Left lung (tissue), 10 donors: ENCODE measurements around the gene NXF1. TPM values are rescaled to one million over a fixed set of nuclear protein-coding genes. Genes with fewer than 3 reads are reported as not detected.
"Not testable (repeated sequence)": the region's sequence is repeated elsewhere in the genome, so short reads cannot be mapped to it uniquely, and the experiment has no call there.

Experiments
- ATAC-seq: fragments of 200-7000 bp; cut with Tn5 transposase; one replicate; pipeline ENCODE4 v1.9.1; 2020; ENCODE audit warnings: moderate library complexity
- DNase-seq, 4 donors: peaks; one replicate each; pipeline ENCODE4 v3.0.0-alpha.2; 2013 to 2020
- H3K27ac ChIP-seq, 2 donors: fragments of 200-600 bp; sonication (generic) in 1 of 2; one replicate each; pipeline versions ENCODE4 v1.5.0 to v1.8.0; 2020 to 2021
- H3K27me3 ChIP-seq, 2 donors: fragments of 200-600 bp; sonication (generic) in 1 of 2; one replicate each; pipeline versions ENCODE4 v1.5.0 to v1.8.0; 2020 to 2021
- H3K36me3 ChIP-seq, 2 donors: fragments of 200-600 bp; sonication (generic) in 1 of 2; one replicate each; pipeline versions ENCODE4 v1.5.0 to v1.8.0; 2020 to 2021
- H3K4me1 ChIP-seq, 2 donors: fragments of 200-600 bp; one replicate each; pipeline ENCODE4 v1.8.0; 2021
- H3K4me3 ChIP-seq, 2 donors: fragments of 200-600 bp; sonication (generic) in 1 of 2; one replicate each; pipeline versions ENCODE4 v1.5.0 to v1.8.0; 2020 to 2021; ENCODE audit warnings: mild to moderate bottlenecking in 1 of 2
- H3K9me3 ChIP-seq, 2 donors: fragments of 200-600 bp; sonication (generic) in 1 of 2; one replicate each; pipeline versions ENCODE4 v1.5.0 to v1.8.0; 2020 to 2021
- CTCF ChIP-seq, 2 donors: fragments of 200-600 bp; sonication (generic) in 1 of 2; IDR thresholded peaks; one replicate each; pipeline versions ENCODE4 v1.5.0 to v1.8.0; 2021; ENCODE audit warnings: antibody characterized with exemption in 2 of 2
- intact Hi-C, 2 donors: fragments of 100-400 bp; cut with DNase I; formaldehyde crosslinking; loops; one replicate each; pipeline versions ENCODE4 v1.11.2 to v1.14.2; 2022
- microRNA-seq, 2 donors: library from miRNA; unstranded; fragments of <30 nt; microRNA quantifications; one replicate each; pipeline ENCODE4, GENCODE V29; 2019
- polyA plus RNA-seq, 6 donors: library from polyadenylated mRNA; unstranded; fragments of 120-200 nt; gene quantifications; one replicate each; pipeline ENCODE4 v1.2.1, GENCODE V29; 2013; ENCODE audit not compliant: insufficient read length in 6 of 6
- total RNA-seq, 2 donors: library from RNA; stranded (reverse); fragmentation: NEBNext Ultra II Directional; extraction: Animal tissue kit (Norgen Biotek cat#: 25700); gene quantifications; one replicate each; pipeline ENCODE4 v1.2.1, GENCODE V29; 2021
- donor health status: DM: no; HTN: yes; CAD: no.
- donor health status: DM: no; HTN: no; CAD: no.

NXF1 gene
- total and polyA plus RNA-seq, 8 donors: 67.8 to 157 (median 128) TPM

- H3K27me3 ChIP-seq: no peaks in the 10 kb centered on the region
- no peak overlapping the region for H3K4me3 ChIP-seq
- H3K9me3 ChIP-seq: no peaks in the 10 kb centered on the region
- peaks cover 0 to 13% of the 10 kb centered on the region in 2 donors for H3K36me3 ChIP-seq
- H3K27ac ChIP-seq: no peak overlapping the region
- TF ChIP-seq CTCF (IDR thresholded peaks at IDR 0.05): no peak
- H3K4me1 ChIP-seq: peaks cover 9 to 26% of the 10 kb centered on the region in 2 donors
- intact Hi-C loops: no loop called here
- no peak for ATAC-seq
- DNase-seq: no peak
Measured at GRCh38 chr11:62752177-62752785, 53.0 kb downstream of the NXF1 start.

GRCh38 chr11:62749931-62750330, 55.3 kb downstream of the NXF1 start:
- H3K27ac ChIP-seq, DNase-seq, H3K9me3 ChIP-seq, H3K4me3 ChIP-seq, ATAC-seq, H3K27me3 ChIP-seq, intact Hi-C loops: not testable (repeated sequence)
- peaks cover 0 to 13% of the 10 kb centered on the region in 2 donors for H3K36me3 ChIP-seq
- H3K4me1 ChIP-seq: peaks cover 9 to 26% of the 10 kb centered on the region in 2 donors

- Histone ChIP-seq H3K27ac (no peak overlapping the region), H3K27me3 (no peaks in the 10 kb centered on the region), H3K4me1 (peaks cover 2 to 9% of the 10 kb centered on the region in 2 donors), H3K4me3 (no peak overlapping the region), H3K36me3 (peaks cover 0 to 12% of the 10 kb centered on the region in 2 donors), H3K9me3 (no peaks in the 10 kb centered on the region)
- TF ChIP-seq CTCF (IDR thresholded peaks at IDR 0.05): no peak
- intact Hi-C loops: no loop called here
- DNase-seq: no peak
- ATAC-seq: no peak
Measured at GRCh38 chr11:62747475-62748160, 57.6 kb downstream of the NXF1 start.

Small RNA genes lying within 50 kb of the gene (microRNA-seq; reads per million reads assigned to microRNA genes)
- 0.84 to 1.6 reads per million in 2 donors for gene MIR6514
- gene MIR6748: 0 to 0.14 reads per million in 2 donors

Other genes starting within 250 kb of the NXF1 start
- 1,000 to 10,000 TPM in 1 of 2 donors, 100 to 1,000 TPM in 1; 973 to 1,076 TPM for gene EEF1G, start 231.5 kb downstream of the NXF1 start, total RNA-seq
- 1,000 to 10,000 TPM; 2,175 to 2,492 (median 2,304) TPM for gene EEF1G, start 231.5 kb downstream of the NXF1 start, polyA plus RNA-seq
- 10 to 100 TPM; 12.6 to 19.8 TPM for gene TUT1, start 213.9 kb downstream of the NXF1 start, total RNA-seq
- 10 to 100 TPM; 21.9 to 27.8 (median 23.4) TPM for gene TUT1, start 213.9 kb downstream of the NXF1 start, polyA plus RNA-seq
- gene MTA2, start 203.6 kb downstream of the NXF1 start, total RNA-seq: 10 to 100 TPM; 67.1 to 86.0 TPM
- 100 to 1,000 TPM in 2 of 6 donors, 10 to 100 TPM in 4; 90.1 to 110 (median 97.4) TPM for gene MTA2, start 203.6 kb downstream of the NXF1 start, polyA plus RNA-seq
- gene EML3, start 192.7 kb downstream of the NXF1 start, total RNA-seq: 10 to 100 TPM; 61.5 to 82.5 TPM
- gene EML3, start 192.7 kb downstream of the NXF1 start, polyA plus RNA-seq: 10 to 100 TPM; 39.3 to 58.5 (median 53.5) TPM
- 1 to 10 TPM; 4.3 to 5.2 TPM for gene ROM1, start 192.2 kb downstream of the NXF1 start, total RNA-seq
- 1 to 10 TPM; 3.4 to 6.5 (median 5.9) TPM for gene ROM1, start 192.2 kb downstream of the NXF1 start, polyA plus RNA-seq
- 10 to 100 TPM; 44.1 to 46.2 TPM for gene B3GAT3, start 183.5 kb downstream of the NXF1 start, total RNA-seq
- gene B3GAT3, start 183.5 kb downstream of the NXF1 start, polyA plus RNA-seq: 10 to 100 TPM; 19.0 to 35.6 (median 25.0) TPM
- gene GANAB, start 158.8 kb downstream of the NXF1 start, total RNA-seq: 100 to 1,000 TPM; 270 to 325 TPM
- gene GANAB, start 158.8 kb downstream of the NXF1 start, polyA plus RNA-seq: 100 to 1,000 TPM; 287 to 341 (median 312) TPM
- 10 to 100 TPM; 24.2 to 27.1 TPM for gene INTS5, start 152.1 kb downstream of the NXF1 start, total RNA-seq
- 10 to 100 TPM; 12.7 to 18.4 (median 17.5) TPM for gene INTS5, start 152.1 kb downstream of the NXF1 start, polyA plus RNA-seq
- gene C11orf98, start 140.2 kb downstream of the NXF1 start, total RNA-seq: 10 to 100 TPM; 46.2 to 65.5 TPM
- 10 to 100 TPM; 42.6 to 64.7 (median 51.1) TPM for gene C11orf98, start 140.2 kb downstream of the NXF1 start, polyA plus RNA-seq
- 10 to 100 TPM; 12.8 to 21.8 TPM for gene CSKMT, start 140.1 kb downstream of the NXF1 start, total RNA-seq
- gene CSKMT, start 140.1 kb downstream of the NXF1 start, polyA plus RNA-seq: 1 to 10 TPM; 5.1 to 7.4 (median 6.0) TPM
- 1 to 10 TPM; 6.6 to 6.7 TPM for gene UQCC3, start 133.8 kb downstream of the NXF1 start, total RNA-seq
- 1 to 10 TPM; 6.2 to 9.0 (median 6.8) TPM for gene UQCC3, start 133.8 kb downstream of the NXF1 start, polyA plus RNA-seq
- 1 to 10 TPM; 6.0 to 8.2 TPM for gene LBHD1, start 133.2 kb downstream of the NXF1 start, total RNA-seq
- 1 to 10 TPM; 4.4 to 9.9 (median 8.2) TPM for gene LBHD1, start 133.2 kb downstream of the NXF1 start, polyA plus RNA-seq
- 10 to 100 TPM; 67.5 to 74.4 TPM for gene UBXN1, start 126.4 kb downstream of the NXF1 start, total RNA-seq
- 100 to 1,000 TPM; 140 to 169 (median 157) TPM for gene UBXN1, start 126.4 kb downstream of the NXF1 start, polyA plus RNA-seq
- gene LRRN4CL, start 115.9 kb downstream of the NXF1 start, total RNA-seq: 1 to 10 TPM in 1 of 2 donors, under 1 TPM in 1; 0.32 to 2.0 TPM
- 1 to 10 TPM in 1 of 6 donors, under 1 TPM in 5; 0.32 to 1.2 (median 0.69) TPM for gene LRRN4CL, start 115.9 kb downstream of the NXF1 start, polyA plus RNA-seq
- gene BSCL2, start 98.0 kb downstream of the NXF1 start, total RNA-seq: 100 to 1,000 TPM in 1 of 2 donors, 10 to 100 TPM in 1; 77.8 to 109 TPM
- gene BSCL2, start 98.0 kb downstream of the NXF1 start, polyA plus RNA-seq: 10 to 100 TPM; 39.9 to 51.9 (median 46.3) TPM
- under 1 TPM in 1 of 2 donors, not detected in 1; 0.42 TPM for gene GNG3, start 97.8 kb downstream of the NXF1 start, total RNA-seq
- 1 to 10 TPM; 1.5 to 1.9 (median 1.6) TPM for gene GNG3, start 97.8 kb downstream of the NXF1 start, polyA plus RNA-seq
- gene HNRNPUL2, start 78.0 kb downstream of the NXF1 start, total RNA-seq: 10 to 100 TPM; 31.8 to 43.2 TPM
- gene HNRNPUL2, start 78.0 kb downstream of the NXF1 start, polyA plus RNA-seq: 10 to 100 TPM; 79.9 to 95.4 (median 91.2) TPM
- gene TTC9C, start 77.0 kb downstream of the NXF1 start, total RNA-seq: 10 to 100 TPM; 32.2 to 33.0 TPM
- gene TTC9C, start 77.0 kb downstream of the NXF1 start, polyA plus RNA-seq: 10 to 100 TPM; 36.9 to 43.4 (median 39.8) TPM
- 10 to 100 TPM; 11.2 TPM for gene ZBTB3, start 51.3 kb downstream of the NXF1 start, total RNA-seq
- 1 to 10 TPM; 7.3 to 9.6 (median 8.3) TPM for gene ZBTB3, start 51.3 kb downstream of the NXF1 start, polyA plus RNA-seq
- gene POLR2G, start 43.9 kb downstream of the NXF1 start, total RNA-seq: 10 to 100 TPM; 64.9 to 70.3 TPM
- gene POLR2G, start 43.9 kb downstream of the NXF1 start, polyA plus RNA-seq: 100 to 1,000 TPM; 135 to 159 (median 148) TPM
- gene TAF6L, start 34.0 kb downstream of the NXF1 start, total RNA-seq: 10 to 100 TPM; 14.5 to 24.9 TPM
- gene TAF6L, start 34.0 kb downstream of the NXF1 start, polyA plus RNA-seq: 10 to 100 TPM; 26.6 to 35.2 (median 30.3) TPM
- 10 to 100 TPM; 52.7 to 58.7 TPM for gene TMEM179B, start 18.0 kb downstream of the NXF1 start, total RNA-seq
- gene TMEM179B, start 18.0 kb downstream of the NXF1 start, polyA plus RNA-seq: 10 to 100 TPM; 43.9 to 56.7 (median 49.8) TPM
- 10 to 100 TPM; 15.7 to 16.2 TPM for gene TMEM223, start 13.4 kb downstream of the NXF1 start, total RNA-seq
- gene TMEM223, start 13.4 kb downstream of the NXF1 start, polyA plus RNA-seq: 10 to 100 TPM; 19.6 to 26.4 (median 20.7) TPM
- gene STX5, start 26.6 kb upstream of the NXF1 start, total RNA-seq: 10 to 100 TPM; 38.9 to 40.5 TPM
- gene STX5, start 26.6 kb upstream of the NXF1 start, polyA plus RNA-seq: 10 to 100 TPM; 49.5 to 55.7 (median 51.2) TPM
- gene TEX54, start 27.4 kb upstream of the NXF1 start, total RNA-seq: not detected
- under 1 TPM in 2 of 6 donors, not detected in 4; 0.36 to 0.69 TPM for gene TEX54, start 27.4 kb upstream of the NXF1 start, polyA plus RNA-seq
- 10 to 100 TPM; 24.6 to 45.4 TPM for gene WDR74, start 34.1 kb upstream of the NXF1 start, total RNA-seq
- 10 to 100 TPM; 36.1 to 54.0 (median 43.3) TPM for gene WDR74, start 34.1 kb upstream of the NXF1 start, polyA plus RNA-seq
- gene SLC3A2, start 75.5 kb upstream of the NXF1 start, total RNA-seq: 100 to 1,000 TPM; 131 to 228 TPM
- 100 to 1,000 TPM; 161 to 223 (median 180) TPM for gene SLC3A2, start 75.5 kb upstream of the NXF1 start, polyA plus RNA-seq
- gene CHRM1, start 115.9 kb upstream of the NXF1 start, total RNA-seq: 1 to 10 TPM; 1.2 to 2.3 TPM
- under 1 TPM; 0.34 to 0.71 (median 0.52) TPM for gene CHRM1, start 115.9 kb upstream of the NXF1 start, polyA plus RNA-seq
- gene SLC22A6, start 179.5 kb upstream of the NXF1 start, total RNA-seq: not detected
- under 1 TPM in 5 of 6 donors, not detected in 1; 0.08 to 0.34 (median 0.14) TPM for gene SLC22A6, start 179.5 kb upstream of the NXF1 start, polyA plus RNA-seq
- not detected for gene SLC22A8, start 210.4 kb upstream of the NXF1 start, total RNA-seq
- under 1 TPM in 5 of 6 donors, not detected in 1; 0.17 to 0.54 (median 0.37) TPM for gene SLC22A8, start 210.4 kb upstream of the NXF1 start, polyA plus RNA-seq